ENCODE measurements around the gene CAMK2D.

DNA sequence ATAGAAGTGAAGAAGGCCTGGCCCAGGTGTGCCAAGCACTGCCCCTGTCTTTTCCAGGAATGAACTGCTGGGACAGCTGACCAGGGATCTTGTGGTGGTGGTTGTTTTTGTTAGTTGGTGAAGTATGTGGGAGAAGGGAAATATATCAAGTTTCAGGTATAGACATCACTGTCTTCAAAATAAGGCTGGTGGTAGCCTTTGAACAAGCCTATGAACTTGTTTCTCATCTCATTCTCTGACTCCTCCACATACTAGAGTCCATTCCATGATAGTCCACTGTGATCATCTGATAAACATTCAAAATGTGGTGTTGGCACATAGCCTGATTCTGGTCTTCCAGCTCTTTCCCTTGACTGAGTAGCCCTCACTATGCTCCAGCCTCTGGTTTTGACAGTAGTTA lies 303.7 kb downstream of the CAMK2D start:
- TF ChIP-seq, protein P1, sequence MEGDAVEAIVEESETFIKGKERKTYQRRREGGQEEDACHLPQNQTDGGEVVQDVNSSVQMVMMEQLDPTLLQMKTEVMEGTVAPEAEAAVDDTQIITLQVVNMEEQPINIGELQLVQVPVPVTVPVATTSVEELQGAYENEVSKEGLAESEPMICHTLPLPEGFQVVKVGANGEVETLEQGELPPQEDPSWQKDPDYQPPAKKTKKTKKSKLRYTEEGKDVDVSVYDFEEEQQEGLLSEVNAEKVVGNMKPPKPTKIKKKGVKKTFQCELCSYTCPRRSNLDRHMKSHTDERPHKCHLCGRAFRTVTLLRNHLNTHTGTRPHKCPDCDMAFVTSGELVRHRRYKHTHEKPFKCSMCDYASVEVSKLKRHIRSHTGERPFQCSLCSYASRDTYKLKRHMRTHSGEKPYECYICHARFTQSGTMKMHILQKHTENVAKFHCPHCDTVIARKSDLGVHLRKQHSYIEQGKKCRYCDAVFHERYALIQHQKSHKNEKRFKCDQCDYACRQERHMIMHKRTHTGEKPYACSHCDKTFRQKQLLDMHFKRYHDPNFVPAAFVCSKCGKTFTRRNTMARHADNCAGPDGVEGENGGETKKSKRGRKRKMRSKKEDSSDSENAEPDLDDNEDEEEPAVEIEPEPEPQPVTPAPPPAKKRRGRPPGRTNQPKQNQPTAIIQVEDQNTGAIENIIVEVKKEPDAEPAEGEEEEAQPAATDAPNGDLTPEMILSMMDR (IDR thresholded peaks at IDR 0.05 in 8 of 11, conservative IDR thresholded peaks at IDR 0.05 in 3 of 11): no peak
- no peak for TF ChIP-seq POLR2A (IDR thresholded peaks at IDR 0.05)
